ENCODE data around the gene GDF7.

Gene GDF7

GRCh38 chr2:20649576-20649975 is 17.4 kb upstream of the GDF7 start:
- no peak overlapping the region for H3K4me3 ChIP-seq (replicated peaks; ENCODE audit: low read depth, low read length)
- TF ChIP-seq CTCF (IDR thresholded peaks at IDR 0.05; ENCODE audit: low read depth, low read length, missing control alignments) = no peak
- DNase-seq (ENCODE audit: extremely low read depth, low read depth) = no peak

GRCh38 chr2:20649976-20650375 is 17.0 kb upstream of the GDF7 start:
- DNase-seq (ENCODE audit: extremely low read depth, low read depth) = no peak
- H3K4me3 ChIP-seq (replicated peaks; ENCODE audit: low read depth, low read length) = peak overlapping the region; percentile 84
- no peak for TF ChIP-seq CTCF (IDR thresholded peaks at IDR 0.05; ENCODE audit: low read depth, low read length, missing control alignments)

- DNase-seq (ENCODE audit: extremely low read depth, low read depth) = no peak
- H3K4me3 ChIP-seq (replicated peaks; ENCODE audit: low read depth, low read length) = peak overlapping the region; percentile 84
- no peak for TF ChIP-seq CTCF (IDR thresholded peaks at IDR 0.05; ENCODE audit: low read depth, low read length, missing control alignments)
Measured at GRCh38 chr2:20650393-20650876, 16.5 kb upstream of the GDF7 start.

- peak; percentile 54 for TF ChIP-seq CTCF (IDR thresholded peaks at IDR 0.05; ENCODE audit: low read depth, low read length, missing control alignments)
- peak within 1 kb of the TSS; percentile 84 for H3K4me3 ChIP-seq (replicated peaks; ENCODE audit: low read depth, low read length)
- DNase-seq (ENCODE audit: extremely low read depth, low read depth) = no peak
Measured at GRCh38 chr2:20650877-20651730, 15.8 kb upstream of the GDF7 start, which contains the start of gene HS1BP3. Gene HS1BP3 (minus strand): TSS chr2:20651098. CDS start chr2:20651063, 35 bp downstream.

- DNase-seq (ENCODE audit: extremely low read depth, low read depth) = no peak
- peak overlapping the region; percentile 84; the same call in 1 of the 2 replicates for H3K4me3 ChIP-seq (replicated peaks; ENCODE audit: low read depth, low read length)
- no peak for TF ChIP-seq CTCF (IDR thresholded peaks at IDR 0.05; ENCODE audit: low read depth, low read length, missing control alignments)
Measured at GRCh38 chr2:20651731-20652099, 15.2 kb upstream of the GDF7 start.

- DNase-seq (ENCODE audit: extremely low read depth, low read depth) = no peak
- H3K4me3 ChIP-seq (replicated peaks; ENCODE audit: low read depth, low read length) = no peak overlapping the region
- no peak for TF ChIP-seq CTCF (IDR thresholded peaks at IDR 0.05; ENCODE audit: low read depth, low read length, missing control alignments)
Measured at GRCh38 chr2:20652141-20652540, 14.8 kb upstream of the GDF7 start.

Data from HFF-Myc (cell line).